ENCODE data around the gene IL25. TPM values are rescaled to one million over a fixed set of nuclear protein-coding genes. Genes with fewer than 3 reads are reported as not detected.
A peak's percentile ranks its signal among the peaks of the same experiment; 100 is the strongest.

Gene IL25
- total and polyA plus RNA-seq, 7 experiments from 2014 or later, result not detected

GRCh38 chr14:23352506-23353432 lies 19.8 kb upstream of the IL25 start, which contains the start of gene SLC22A17:
Gene SLC22A17, minus strand, starts transcription at chr14:23352887.
- Mint-ChIP-seq H3K27me3 (peaks cover 0 to 55% (median 33%) of the 10 kb centered on the region in 5 donors), H3K4me1 (peaks cover 10 to 25% (median 18%) of the 10 kb centered on the region in 7 donors), H3K36me3 (peaks cover 0 to 4% (median 0%) of the 10 kb centered on the region in 5 donors), H3K4me3 (peak within 1 kb of the TSS; percentile 78 to 92 (median 88)), H3K9me3 (peaks cover 0 to 1% (median 0%) of the 10 kb centered on the region in 11 donors), H3K27ac (peak within 1 kb of the TSS in 8 of 9 donors; percentile 5 to 93 (median 77))
- H3K36me3 ChIP-seq (ENCODE audit: control insufficient read depth in 2 of 3, insufficient read depth in 3 of 3, low read length in 3 of 3), result no peaks in the 10 kb centered on the region
- peak within 1 kb of the TSS; percentile 58 for H3K27ac ChIP-seq (ENCODE audit: low read depth, low read length)
- ATAC-seq (peak; percentile 93), DNase-seq (peak; percentile 42 to 80 (median 67))
- H3K4me3 ChIP-seq (ENCODE audit: low read length), result peak within 1 kb of the TSS; percentile 54
- no peaks in the 10 kb centered on the region for H3K9me3 ChIP-seq (ENCODE audit: control insufficient read depth in 2 of 3, low read length in 3 of 3)
- ChIA-PET CTCF (interaction anchor here (0.8 kb wide), 2 partner anchors 32 to 33 kb away, joined by 3 to 4 read pairs; partner anchors contain the start of gene PABPN1), POLR2A (interaction anchor here (0.9 to 3.3 kb wide), 4 partner anchors 29 to 67 kb away, joined by 3 to 26 read pairs (median 6); partner anchors contain the start of genes HOMEZ, PABPN1 and PPP1R3E)
- H3K27me3 ChIP-seq (ENCODE audit: control insufficient read depth in 2 of 2, insufficient read depth in 2 of 2, low read length in 2 of 2), result no peaks in the 10 kb centered on the region
- intact Hi-C loops (cut with micrococcal nuclease), result loop anchor here in 1 of 2 donors (1.0 kb wide), 4 partner anchors 24 to 117 kb away; partner anchors contain the start of genes NGDN, PABPN1 and PPP1R3E
- no peaks in the 10 kb centered on the region for H3K4me1 ChIP-seq (ENCODE audit: control insufficient read depth in 2 of 2, insufficient read depth in 2 of 2, low read length in 2 of 2)

GRCh38 chr14:23353433-23353780 lies 19.2 kb upstream of the IL25 start:
- H3K27ac ChIP-seq (ENCODE audit: low read depth, low read length), result no peak overlapping the region
- peak overlapping the region in 7 of 9 donors; percentile 5 to 93 (median 74) for H3K27ac Mint-ChIP-seq
- ATAC-seq, result no peak
- H3K4me3 ChIP-seq (ENCODE audit: low read length), result no peak overlapping the region
- no peaks in the 10 kb centered on the region for H3K4me1 ChIP-seq (ENCODE audit: control insufficient read depth in 2 of 2, insufficient read depth in 2 of 2, low read length in 2 of 2)
- no peaks in the 10 kb centered on the region for H3K27me3 ChIP-seq (ENCODE audit: control insufficient read depth in 2 of 2, insufficient read depth in 2 of 2, low read length in 2 of 2)
- POLR2A ChIA-PET, result interaction anchor here (0.9 to 3.3 kb wide), 4 partner anchors 30 to 67 kb away, joined by 3 to 26 read pairs (median 6); partner anchors contain the start of genes HOMEZ, PABPN1 and PPP1R3E
- H3K4me3 Mint-ChIP-seq, result peak overlapping the region; percentile 78 to 92 (median 88)
- H3K4me1 Mint-ChIP-seq, result peaks cover 10 to 25% (median 18%) of the 10 kb centered on the region in 7 donors
- peaks cover 0 to 4% (median 0%) of the 10 kb centered on the region in 5 donors for H3K36me3 Mint-ChIP-seq
- CTCF ChIA-PET, result interaction anchor here (0.8 kb wide), 1 partner anchor 32 kb away, joined by 4 read pairs; no protein-coding TSS in a partner anchor
- DNase-seq, result no peak
- H3K9me3 ChIP-seq (ENCODE audit: control insufficient read depth in 2 of 3, low read length in 3 of 3), result no peaks in the 10 kb centered on the region
- H3K27me3 Mint-ChIP-seq, result peaks cover 0 to 55% (median 33%) of the 10 kb centered on the region in 5 donors
- H3K36me3 ChIP-seq (ENCODE audit: control insufficient read depth in 2 of 3, insufficient read depth in 3 of 3, low read length in 3 of 3), result no peaks in the 10 kb centered on the region
- peaks cover 0 to 1% (median 0%) of the 10 kb centered on the region in 11 donors for H3K9me3 Mint-ChIP-seq
- intact Hi-C loops (cut with micrococcal nuclease), result no loop called here

DNA sequence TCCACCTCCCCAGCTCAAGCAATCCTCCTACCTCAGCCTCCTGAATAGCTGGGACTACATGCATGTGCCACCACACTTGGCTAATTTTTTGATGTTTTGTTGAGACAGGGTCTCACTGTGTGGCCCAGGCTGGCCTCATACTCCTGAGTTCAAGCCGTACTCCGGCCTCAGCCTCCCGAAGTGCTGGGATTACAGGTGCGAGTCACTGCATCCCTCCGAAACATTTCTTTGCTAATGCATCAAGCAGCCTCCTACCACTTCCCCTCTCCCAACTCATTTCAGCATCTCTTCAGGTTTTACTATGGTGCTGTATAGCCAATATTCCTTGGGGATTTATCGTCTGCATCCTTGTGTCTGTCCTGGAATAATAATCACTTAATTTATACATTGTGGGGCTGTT lies 17.6 kb upstream of the IL25 start:
- Mint-ChIP-seq H3K9me3 (peaks cover 0 to 1% (median 0%) of the 10 kb centered on the region in 11 donors), H3K27ac (no peak overlapping the region)

DNA sequence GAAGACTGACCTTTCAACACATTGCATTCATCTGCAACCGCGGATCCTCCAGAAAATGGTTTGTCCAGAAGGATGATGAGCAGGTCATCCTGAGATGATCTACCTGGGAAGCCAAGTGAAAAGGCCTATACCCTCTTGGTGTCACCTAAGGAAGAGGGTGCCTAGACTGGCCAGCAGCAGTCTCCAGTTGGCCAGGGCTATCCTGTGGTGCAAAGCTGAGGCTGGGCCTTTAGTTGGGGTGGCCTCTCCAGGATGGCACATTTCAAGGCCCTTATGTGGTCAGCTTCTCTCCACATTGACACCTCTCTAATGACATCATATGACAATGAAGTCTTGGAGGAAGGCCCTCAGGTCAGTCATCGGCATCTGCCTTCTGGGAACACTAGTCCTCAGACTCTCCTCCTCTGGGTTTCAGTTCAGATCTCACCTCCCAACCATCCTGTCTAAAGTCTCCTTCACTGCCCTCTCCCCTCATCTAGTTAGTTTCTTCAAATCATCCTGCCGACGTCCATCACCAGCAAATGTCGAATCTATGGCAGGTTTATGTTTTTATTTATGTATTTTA lies 16.7 kb upstream of the IL25 start:
- intact Hi-C loops (cut with micrococcal nuclease), result no loop called here

More for the DNA sequence above, 17.6 kb upstream of the IL25 start:
- H3K27ac ChIP-seq (ENCODE audit: low read depth, low read length), result no peak overlapping the region
- peaks cover 10 to 25% (median 18%) of the 10 kb centered on the region in 7 donors for H3K4me1 Mint-ChIP-seq
- POLR2A ChIA-PET, result interaction anchor here (3.3 kb wide), 1 partner anchor 34 kb away, joined by 26 read pairs; the partner anchor contains the start of gene PABPN1
- H3K4me3 Mint-ChIP-seq, result peak overlapping the region in 1 of 10 donors; percentile 15
- intact Hi-C loops (cut with micrococcal nuclease), result no loop called here
- no peaks in the 10 kb centered on the region for H3K27me3 ChIP-seq (ENCODE audit: control insufficient read depth in 2 of 2, insufficient read depth in 2 of 2, low read length in 2 of 2)
- CTCF ChIA-PET, result no interaction called here
- peaks cover 0 to 4% (median 0%) of the 10 kb centered on the region in 5 donors for H3K36me3 Mint-ChIP-seq
- DNase-seq (no peak), ATAC-seq (no peak)
- no peaks in the 10 kb centered on the region for H3K9me3 ChIP-seq (ENCODE audit: control insufficient read depth in 2 of 3, low read length in 3 of 3)
- H3K4me1 ChIP-seq (ENCODE audit: control insufficient read depth in 2 of 2, insufficient read depth in 2 of 2, low read length in 2 of 2), result no peaks in the 10 kb centered on the region
- no peak overlapping the region for H3K4me3 ChIP-seq (ENCODE audit: low read length)
- no peaks in the 10 kb centered on the region for H3K36me3 ChIP-seq (ENCODE audit: control insufficient read depth in 2 of 3, insufficient read depth in 3 of 3, low read length in 3 of 3)
- peaks cover 0 to 51% (median 33%) of the 10 kb centered on the region in 5 donors for H3K27me3 Mint-ChIP-seq

DNA sequence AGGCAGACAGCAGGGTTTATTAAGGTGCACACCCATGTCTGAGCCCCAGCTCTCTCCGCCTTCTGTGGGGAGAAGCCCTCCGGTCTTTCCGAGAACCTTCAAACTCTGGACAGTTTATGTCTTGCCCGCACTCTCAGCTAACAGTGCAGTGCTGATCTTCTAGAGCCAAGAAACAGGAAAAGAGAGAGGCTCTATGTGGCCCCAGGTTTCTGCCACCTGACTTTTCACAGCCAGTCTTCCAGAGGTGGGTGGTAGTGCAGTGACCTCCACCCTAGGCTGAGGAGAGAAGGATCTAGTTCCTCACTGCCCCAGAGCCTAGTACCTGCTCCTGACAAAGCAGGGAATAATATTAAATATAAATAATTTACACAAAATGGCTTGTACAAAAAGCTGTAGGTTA lies 15.9 kb upstream of the IL25 start:
- POLR2A ChIA-PET, result no interaction called here
- no peak overlapping the region for H3K4me3 ChIP-seq (ENCODE audit: low read length)
- H3K4me1 Mint-ChIP-seq, result peaks cover 4 to 14% (median 8%) of the 10 kb centered on the region in 7 donors
- H3K9me3 ChIP-seq (ENCODE audit: control insufficient read depth in 2 of 3, low read length in 3 of 3), result no peaks in the 10 kb centered on the region
- no peaks in the 10 kb centered on the region for H3K27me3 ChIP-seq (ENCODE audit: control insufficient read depth in 2 of 2, insufficient read depth in 2 of 2, low read length in 2 of 2)
- H3K4me3 Mint-ChIP-seq, result no peak overlapping the region
- peaks cover 0 to 38% (median 22%) of the 10 kb centered on the region in 5 donors for H3K27me3 Mint-ChIP-seq
- no peaks in the 10 kb centered on the region for H3K4me1 ChIP-seq (ENCODE audit: control insufficient read depth in 2 of 2, insufficient read depth in 2 of 2, low read length in 2 of 2)
- H3K27ac Mint-ChIP-seq, result no peak overlapping the region
- ATAC-seq (no peak), DNase-seq (no peak)
- CTCF ChIA-PET, result no interaction called here
- intact Hi-C loops (cut with micrococcal nuclease), result no loop called here
- no peaks in the 10 kb centered on the region for H3K36me3 ChIP-seq (ENCODE audit: control insufficient read depth in 2 of 3, insufficient read depth in 3 of 3, low read length in 3 of 3)
- no peak overlapping the region for H3K27ac ChIP-seq (ENCODE audit: low read depth, low read length)
- peaks cover 0 to 1% (median 0%) of the 10 kb centered on the region in 11 donors for H3K9me3 Mint-ChIP-seq
- no peaks in the 10 kb centered on the region for H3K36me3 Mint-ChIP-seq

More for the DNA sequence above, 16.7 kb upstream of the IL25 start:
- peaks cover 0 to 4% (median 0%) of the 10 kb centered on the region in 5 donors for H3K36me3 Mint-ChIP-seq
- no peak for DNase-seq
- POLR2A ChIA-PET, result no interaction called here
- Histone ChIP-seq H3K4me3 (ENCODE audit: low read length) (no peak overlapping the region), H3K27ac (ENCODE audit: low read depth, low read length) (no peak overlapping the region), H3K9me3 (ENCODE audit: control insufficient read depth in 2 of 3, low read length in 3 of 3) (no peaks in the 10 kb centered on the region), H3K36me3 (ENCODE audit: control insufficient read depth in 2 of 3, insufficient read depth in 3 of 3, low read length in 3 of 3) (no peaks in the 10 kb centered on the region), H3K4me1 (ENCODE audit: control insufficient read depth in 2 of 2, insufficient read depth in 2 of 2, low read length in 2 of 2) (no peaks in the 10 kb centered on the region), H3K27me3 (ENCODE audit: control insufficient read depth in 2 of 2, insufficient read depth in 2 of 2, low read length in 2 of 2) (no peaks in the 10 kb centered on the region)
- no peak for ATAC-seq
- H3K27me3 Mint-ChIP-seq, result peaks cover 0 to 42% (median 26%) of the 10 kb centered on the region in 5 donors
- no peak overlapping the region for H3K27ac Mint-ChIP-seq
- peaks cover 10 to 20% (median 14%) of the 10 kb centered on the region in 7 donors for H3K4me1 Mint-ChIP-seq
- CTCF ChIA-PET, result interaction anchor here (0.8 kb wide), 1 partner anchor 78 kb away, joined by 3 read pairs; no protein-coding TSS in a partner anchor
- H3K4me3 Mint-ChIP-seq, result no peak overlapping the region
- peaks cover 0 to 1% (median 0%) of the 10 kb centered on the region in 11 donors for H3K9me3 Mint-ChIP-seq

- DNase-seq (no peak), ATAC-seq (no peak)
- H3K36me3 ChIP-seq (ENCODE audit: control insufficient read depth in 2 of 3, insufficient read depth in 3 of 3, low read length in 3 of 3), result no peaks in the 10 kb centered on the region
- Mint-ChIP-seq H3K27ac (no peak overlapping the region), H3K36me3 (no peaks in the 10 kb centered on the region), H3K27me3 (peaks cover 0 to 38% (median 22%) of the 10 kb centered on the region in 5 donors), H3K4me3 (no peak overlapping the region), H3K4me1 (peaks cover 4 to 14% (median 8%) of the 10 kb centered on the region in 7 donors), H3K9me3 (peaks cover 0 to 1% (median 0%) of the 10 kb centered on the region in 11 donors)
- H3K27ac ChIP-seq (ENCODE audit: low read depth, low read length), result no peak overlapping the region
- POLR2A ChIA-PET, result no interaction called here
- CTCF ChIA-PET, result no interaction called here
- H3K4me1 ChIP-seq (ENCODE audit: control insufficient read depth in 2 of 2, insufficient read depth in 2 of 2, low read length in 2 of 2), result no peaks in the 10 kb centered on the region
- H3K27me3 ChIP-seq (ENCODE audit: control insufficient read depth in 2 of 2, insufficient read depth in 2 of 2, low read length in 2 of 2), result no peaks in the 10 kb centered on the region
- no peaks in the 10 kb centered on the region for H3K9me3 ChIP-seq (ENCODE audit: control insufficient read depth in 2 of 3, low read length in 3 of 3)
- no peak overlapping the region for H3K4me3 ChIP-seq (ENCODE audit: low read length)
- intact Hi-C loops (cut with micrococcal nuclease), result no loop called here
Measured at GRCh38 chr14:23357261-23357660, 15.3 kb upstream of the IL25 start.

Data from naive thymus-derived CD4-positive, alpha-beta T cell (primary cell).